Adrenal gland (tissue), 12 donors: ENCODE results near the gene RTTN. TPM values are rescaled to one million over a fixed set of nuclear protein-coding genes. Genes with fewer than 3 reads are reported as not detected.

Experiments used
- DNase-seq, 7 donors: peaks; one replicate each; pipeline ENCODE4 v3.0.0-alpha.2; 2019 to 2020
- H3K27ac ChIP-seq, 5 donors: fragments of 200-600 bp; sonication (generic) in 4 of 5; 1 replicate in 3 of 5; 2 replicates in 2 of 5; pipeline versions ENCODE4 v1.5.1 to v1.8.0; 2016 to 2020; ENCODE audit warnings: mild to moderate bottlenecking in 1 of 5
- H3K27me3 ChIP-seq: fragments of 200-600 bp; 2 replicates; pipeline ENCODE4 v1.8.0; 2021
- H3K36me3 ChIP-seq, 2 donors: fragments of 200-600 bp; replicated peaks in 1 of 2; 1 replicate in 1 of 2; 2 replicates in 1 of 2; pipeline versions ENCODE4 v1.5.1 to v1.8.0; 2018 to 2022
- H3K4me1 ChIP-seq, 2 donors: fragments of 200-600 bp; replicated peaks in 1 of 2; 1 replicate in 1 of 2; 2 replicates in 1 of 2; pipeline versions ENCODE4 v1.5.1 to v1.8.0; 2018 to 2021
- H3K4me3 ChIP-seq, 4 donors: fragments of 200-600 bp; sonication (generic) in 3 of 4; one replicate each; pipeline ENCODE4 v1.5.1; 2016 to 2018
- H3K9me3 ChIP-seq, 3 donors: fragments of 200-600 bp; sonication (generic) in 1 of 3; replicated peaks in 1 of 3; 1 replicate in 2 of 3; 2 replicates in 1 of 3; pipeline versions ENCODE4 v1.5.1 to v1.8.0; 2016 to 2021
- CTCF ChIP-seq, 6 experiments: fragments of 450-650 bp in 4 of 6; fragments of 200-600 bp in 2 of 6; sonication (generic) in 1 of 6; IDR thresholded peaks; 1 replicate in 5 of 6; 2 replicates in 1 of 6; pipeline versions ENCODE4 v1.5.1 to v1.8.0; 2016 to 2021; ENCODE audit warnings: antibody characterized with exemption in 6 of 6, mild to moderate bottlenecking in 2 of 6, moderate library complexity in 1 of 6
- POLR2A ChIP-seq, 2 donors: fragments of 450-650 bp; IDR thresholded peaks; one replicate each; pipeline ENCODE4 v1.6.1; 2017; ENCODE audit warnings: antibody characterized with exemption in 2 of 2, mild to moderate bottlenecking in 2 of 2, moderate library complexity in 1 of 2
- WGBS, 4 donors: extraction: QIAGEN DNeasy Blood & Tissue Kit in 2 of 4; methylation state at CpG; one replicate each; pipeline versions ENCODE4 v1.1.5 to v1.1.7; 2013 to 2017; 5-methylcytosine and 5-hydroxymethylcytosine counted together
- intact Hi-C, 2 donors: fragments of 100-400 bp; cut with DNase I; formaldehyde crosslinking; loops; one replicate each; pipeline versions ENCODE4 v1.14.1 to v1.15.0; 2022 to 2023
- polyA plus RNA-seq, 3 donors: library from polyadenylated mRNA; stranded (reverse); fragments of 200-250 nt in 2 of 3; fragments of 350-450 nt in 1 of 3; fragmentation: Illumina TruSeq in 1 of 3; extraction: RNeasy Lipid Tissue Mini Kit (QIAGEN cat#74804) in 1 of 3; gene quantifications; one replicate each; pipeline ENCODE4 v1.2.3, GENCODE V29; 2013 to 2014
- total RNA-seq, 9 donors: library from RNA; depleted of rRNA in 4 of 9; stranded (reverse); fragments of >200 nt in 4 of 9; fragments of 120-200 nt in 1 of 9; fragmentation: NEBNext Ultra II Directional in 1 of 9; extraction: Animal tissue kit (Norgen Biotek cat#: 25700) in 1 of 9; gene quantifications; one replicate each; pipeline versions ENCODE4 v1.1.0 to v1.2.4, GENCODE V29; 2013 to 2023
- donor health status: healthy with polysubstance abuse.
- donor health status: Bipolar disorder and iron deficiency.
- donor health status: DM: yes; HTN: yes; CAD: no.
- donor health status: DM: no; HTN: no; CAD: no.
- donor health status: DM: no; HTN: no; CAD: no.
- donor health status: DM: yes; HTN: yes; CAD: no.

RTTN gene
- total and polyA plus RNA-seq, 12 donors: 4.0 to 22.5 (median 7.5) TPM

GRCh38 chr18:70195014-70195614 lies 10.4 kb downstream of the RTTN start:
- DNase-seq: peak in 3 of 7 donors; percentile 9 to 36 (median 30)
- Histone ChIP-seq H3K4me1 (no peaks in the 10 kb centered on the region), H3K9me3 (no peaks in the 10 kb centered on the region), H3K27me3 (no peaks in the 10 kb centered on the region), H3K27ac (no peak overlapping the region), H3K4me3 (no peak overlapping the region), H3K36me3 (peaks cover 0 to 7% of the 10 kb centered on the region in 2 donors)
- intact Hi-C loops: loop anchor here in 1 of 2 donors (5.0 kb wide), 1 partner anchor 237 kb away; no protein-coding TSS in a partner anchor
- TF ChIP-seq POLR2A (IDR thresholded peaks at IDR 0.05) (no peak), CTCF (IDR thresholded peaks at IDR 0.05) (no peak)
- 34 to 60% (median 45%) methylated on average over 3 of the region's 3 CpGs for WGBS, 4 donors

GRCh38 chr18:70194227-70194890 lies 11.1 kb downstream of the RTTN start:
- 91 to 95% (median 93%) methylated on average over 4 of the region's 4 CpGs for WGBS, 4 donors
- intact Hi-C loops: no loop called here

GRCh38 chr18:70190529-70190928 lies 15.0 kb downstream of the RTTN start:
- no peak overlapping the region for H3K4me3 ChIP-seq
- 78 to 86% (median 84%) methylated on average over 3 of the region's 3 CpGs for WGBS, 4 donors
- TF ChIP-seq POLR2A (IDR thresholded peaks at IDR 0.05): no peak
- no peak for TF ChIP-seq CTCF (IDR thresholded peaks at IDR 0.05)
- H3K27me3 ChIP-seq: no peaks in the 10 kb centered on the region
- no peaks in the 10 kb centered on the region for H3K9me3 ChIP-seq
- H3K27ac ChIP-seq: no peak overlapping the region
- peaks cover 0 to 6% of the 10 kb centered on the region in 2 donors for H3K4me1 ChIP-seq
- intact Hi-C loops: no loop called here
- no peak for DNase-seq
- no peaks in the 10 kb centered on the region for H3K36me3 ChIP-seq

More at GRCh38 chr18:70194227-70194890, 11.1 kb downstream of the RTTN start:
- no peaks in the 10 kb centered on the region for H3K9me3 ChIP-seq
- no peak for TF ChIP-seq CTCF (IDR thresholded peaks at IDR 0.05)
- TF ChIP-seq POLR2A (IDR thresholded peaks at IDR 0.05): no peak
- no peak for DNase-seq
- no peak overlapping the region for H3K27ac ChIP-seq
- H3K4me1 ChIP-seq: no peaks in the 10 kb centered on the region
- no peaks in the 10 kb centered on the region for H3K27me3 ChIP-seq
- H3K4me3 ChIP-seq: no peak overlapping the region
- peaks cover 0 to 7% of the 10 kb centered on the region in 2 donors for H3K36me3 ChIP-seq

GRCh38 chr18:70188113-70188512 lies 17.4 kb downstream of the RTTN start:
- no peaks in the 10 kb centered on the region for H3K9me3 ChIP-seq
- no peak for DNase-seq
- H3K27ac ChIP-seq: peak overlapping the region in 2 of 5 donors; percentile 47 to 57
- no peak for TF ChIP-seq POLR2A (IDR thresholded peaks at IDR 0.05)
- TF ChIP-seq CTCF (IDR thresholded peaks at IDR 0.05): no peak
- H3K36me3 ChIP-seq: no peaks in the 10 kb centered on the region
- intact Hi-C loops: no loop called here
- no peak overlapping the region for H3K4me3 ChIP-seq
- peaks cover under 1 to 6% of the 10 kb centered on the region in 2 donors for H3K4me1 ChIP-seq
- no peaks in the 10 kb centered on the region for H3K27me3 ChIP-seq
